ENCODE data around the gene LRRC66.

The LRRC66 gene

DNA sequence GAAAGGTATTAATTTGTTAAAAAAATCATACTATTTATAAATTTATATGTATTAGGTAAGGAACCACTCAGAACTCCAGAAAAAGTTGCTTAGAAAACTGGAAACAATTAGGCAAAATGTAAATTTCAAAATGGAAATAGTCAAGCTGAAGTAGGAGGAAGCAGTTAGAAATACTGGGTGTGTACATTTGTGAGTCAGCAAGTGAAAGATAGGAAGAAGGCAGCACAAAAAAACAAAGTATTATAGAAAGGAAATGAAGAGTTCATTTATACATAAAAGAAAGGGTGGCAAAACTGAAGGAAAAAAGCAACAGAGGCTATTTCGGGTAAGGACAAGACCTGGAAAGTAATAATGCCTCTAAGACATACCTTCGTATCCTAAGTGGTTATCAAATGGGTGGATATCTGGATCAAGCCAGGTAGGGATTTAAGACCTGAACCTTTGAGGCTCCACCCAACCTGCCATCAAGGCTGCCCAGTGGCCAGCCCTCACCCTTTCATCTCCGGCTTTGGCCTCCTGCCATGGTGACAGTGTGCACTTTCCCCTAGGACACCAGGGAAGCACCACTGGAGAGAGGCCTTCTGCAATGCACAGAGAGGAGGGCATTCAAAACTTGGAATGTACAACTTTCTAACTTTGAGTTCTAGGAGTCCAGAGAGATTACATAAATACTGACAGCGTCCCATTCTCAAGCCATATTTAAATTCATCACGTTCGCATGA, at the start of gene LRRC66:
LRRC66 (minus strand) TSS at position 428 of the 722 bp plus-strand sequence. CDS start 2,750 bp downstream, outside the sequence.
- DNase-seq (ENCODE audit: low spot score): no peak

- no peak for DNase-seq (ENCODE audit: low spot score)
These were observed 49.4 kb upstream of the LRRC66 start for GRCh38 chr4:52069571-52069970.

GRCh38 chr4:52059372-52059771, 39.2 kb upstream of the LRRC66 start:
- peak; percentile 73 for DNase-seq (ENCODE audit: low spot score)

DNA sequence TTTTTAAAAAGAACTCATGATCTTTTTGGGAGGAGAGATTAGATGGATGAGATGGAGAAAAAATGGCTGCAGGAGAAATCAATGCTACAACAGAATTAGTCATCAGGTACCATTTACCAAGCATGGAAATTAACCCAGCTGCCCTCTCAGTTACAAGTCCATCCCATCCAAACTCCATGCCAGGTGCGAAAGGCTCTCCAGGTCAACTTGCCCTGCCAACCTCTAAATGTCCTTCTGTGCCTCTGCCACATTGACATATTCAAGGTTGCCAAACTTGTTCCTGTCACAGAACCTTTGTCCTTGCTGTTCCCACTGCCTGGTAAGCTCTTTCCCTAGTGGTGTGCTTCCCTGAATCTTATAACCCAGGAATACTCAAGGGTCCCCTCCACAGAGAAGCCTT, 38.1 kb upstream of the LRRC66 start:
- no peak for DNase-seq (ENCODE audit: low spot score)

DNA sequence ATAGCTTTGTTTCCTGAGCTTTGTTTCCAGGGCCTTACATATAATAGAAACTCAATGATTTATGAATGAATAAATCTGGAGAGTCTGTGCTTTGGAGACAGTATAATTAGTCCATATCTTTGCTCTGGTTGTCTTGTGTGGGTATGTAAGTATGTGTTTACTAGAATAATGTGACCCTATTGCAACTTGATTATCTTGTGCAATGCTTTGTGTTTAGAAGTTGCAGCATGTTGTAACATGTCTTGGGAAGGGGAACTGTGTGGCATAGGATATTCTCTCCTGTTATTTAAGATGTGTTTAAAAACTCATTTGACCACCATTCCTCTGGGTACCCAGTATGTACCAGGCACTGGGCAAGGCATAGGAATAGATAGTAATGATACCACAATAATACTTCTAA, 37.0 kb upstream of the LRRC66 start:
- no peak for DNase-seq (ENCODE audit: low spot score)

- no peak for DNase-seq (ENCODE audit: low spot score)
These were observed 34.1 kb upstream of the LRRC66 start for GRCh38 chr4:52054254-52054653.

DNA sequence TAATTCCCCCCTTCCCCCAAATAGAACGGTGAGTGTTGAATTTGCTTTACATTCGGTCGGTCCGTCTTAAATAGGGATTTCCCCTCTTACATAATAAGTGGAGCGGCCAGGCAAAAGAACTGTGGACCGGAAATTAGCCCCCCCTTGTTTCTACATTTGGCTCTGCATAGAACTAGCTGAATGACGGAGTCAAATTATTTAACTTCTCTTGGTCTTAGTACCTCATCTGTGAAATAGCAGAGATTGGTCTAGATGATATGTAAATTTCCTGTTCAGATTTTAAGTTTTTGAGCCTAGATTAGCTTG, 32.3 kb upstream of the LRRC66 start:
- no peak for DNase-seq (ENCODE audit: low spot score)

- peak; percentile 88 for DNase-seq (ENCODE audit: low spot score)
These were observed 31.7 kb upstream of the LRRC66 start for GRCh38 chr4:52051615-52052474.

- no peak for DNase-seq (ENCODE audit: low spot score)
These were observed 31.1 kb upstream of the LRRC66 start, which contains the start of gene SPATA18 for GRCh38 chr4:52051213-52051614. TSS of gene SPATA18 (plus strand) at chr4:52051304. CDS start at chr4:52051705, 401 bp downstream.

DNA sequence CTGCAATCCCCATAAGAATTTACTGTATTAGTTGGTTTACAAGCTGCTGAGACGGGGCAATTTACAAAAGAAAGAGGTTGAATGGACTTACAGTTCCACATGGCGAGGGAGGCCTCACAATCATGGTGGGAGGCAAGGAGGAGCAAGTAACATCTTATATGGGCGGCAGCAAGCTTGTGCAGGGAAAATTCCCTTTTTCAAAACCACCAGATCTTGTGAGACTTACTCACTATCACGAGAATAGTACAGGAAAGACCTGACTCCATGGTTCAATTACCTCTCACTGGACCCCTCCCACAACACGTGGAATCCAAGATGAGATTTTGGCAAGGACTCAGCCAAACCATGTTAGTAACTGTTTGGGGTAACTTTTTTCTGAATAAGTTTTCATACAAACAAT, 29.1 kb upstream of the LRRC66 start:
- DNase-seq (ENCODE audit: low spot score): no peak

DNA sequence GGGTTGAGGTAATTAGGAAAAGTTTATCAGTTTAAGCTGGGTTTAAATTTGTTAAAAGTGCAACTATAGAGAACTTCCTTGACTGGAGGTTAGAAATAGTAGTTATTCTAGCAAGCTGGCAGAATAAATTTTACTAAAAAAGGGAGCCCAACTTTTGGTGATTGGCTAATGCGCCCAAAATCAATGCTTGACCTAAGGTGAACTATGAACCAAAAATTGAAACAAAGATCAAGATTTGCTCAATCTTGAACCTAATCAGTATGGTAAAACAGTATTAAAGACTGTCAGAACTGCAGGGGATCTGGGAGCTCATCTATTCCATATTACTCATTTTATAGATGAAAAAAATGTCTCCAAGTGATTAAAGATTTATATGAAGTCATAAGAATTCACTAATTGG, 24.9 kb upstream of the LRRC66 start:
- DNase-seq (ENCODE audit: low spot score): no peak

DNA sequence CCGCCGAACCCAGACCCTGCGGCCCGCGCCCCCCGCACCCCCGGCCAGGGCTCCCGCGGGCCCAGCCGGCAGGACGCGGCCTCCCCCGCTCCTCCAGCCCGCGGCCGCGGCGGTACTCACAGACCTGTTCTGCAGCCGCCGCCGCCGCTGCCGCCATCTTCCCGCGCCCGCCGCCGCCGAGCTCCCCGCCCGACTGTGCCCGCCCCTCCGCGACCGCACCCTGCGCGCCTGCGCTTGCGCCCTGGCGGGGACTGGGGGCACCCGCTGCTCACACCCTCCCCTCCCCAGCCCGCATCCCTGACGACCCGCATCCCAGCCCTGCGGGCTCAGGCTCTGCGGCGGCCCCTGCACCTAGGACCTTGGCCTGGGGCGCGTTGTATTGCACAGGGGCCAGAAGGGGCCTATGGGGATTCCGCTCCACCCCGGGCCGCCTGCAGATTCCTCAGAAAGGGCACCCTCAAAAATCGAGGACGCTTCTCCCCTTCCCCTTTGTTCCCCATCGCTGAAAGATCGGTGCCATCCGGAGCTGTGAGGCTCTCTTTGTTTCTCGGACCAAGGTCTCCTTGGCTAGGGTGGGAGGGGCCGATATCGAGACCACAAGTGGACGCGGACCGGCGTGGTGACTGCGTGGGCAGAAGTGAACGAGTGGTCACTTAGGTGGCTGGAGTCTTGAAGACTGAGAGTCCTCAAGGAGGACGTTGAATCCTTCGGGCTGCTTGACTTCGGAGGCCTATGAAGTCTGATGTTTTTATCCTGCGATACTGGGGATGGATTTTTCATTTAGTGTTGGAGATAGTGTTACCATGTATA, 18.1 kb upstream of the LRRC66 start, which contains the start of gene SGCB:
SGCB (minus strand) TSS at position 197 of the 810 bp plus-strand sequence; CDS start at position 157, 40 bp downstream.
- no peak for DNase-seq (ENCODE audit: low spot score)

DNA sequence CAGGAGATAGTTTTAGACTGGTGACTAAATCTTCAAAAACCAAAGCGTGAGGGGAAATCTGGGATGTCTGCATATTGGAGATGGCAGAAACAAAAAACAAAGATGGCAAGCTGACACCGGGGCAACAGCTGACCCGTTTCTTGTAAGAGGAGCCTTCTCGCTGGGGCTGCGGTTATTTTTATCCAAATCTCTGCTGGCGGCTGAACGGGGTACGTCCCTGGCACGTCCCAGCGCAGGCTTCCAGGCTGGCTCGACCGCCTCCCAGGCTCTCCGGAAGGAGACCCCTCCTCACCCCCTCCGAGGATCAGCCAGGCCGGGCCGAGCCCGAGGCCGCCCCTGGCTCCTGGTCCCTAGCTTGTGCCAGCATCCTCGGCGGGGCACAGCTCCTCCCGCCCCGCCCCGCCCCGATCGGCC, 17.5 kb upstream of the LRRC66 start:
- DNase-seq (ENCODE audit: low spot score): no peak

GRCh38 chr4:52036886-52037530, 16.8 kb upstream of the LRRC66 start:
- no peak for DNase-seq (ENCODE audit: low spot score)

DNA sequence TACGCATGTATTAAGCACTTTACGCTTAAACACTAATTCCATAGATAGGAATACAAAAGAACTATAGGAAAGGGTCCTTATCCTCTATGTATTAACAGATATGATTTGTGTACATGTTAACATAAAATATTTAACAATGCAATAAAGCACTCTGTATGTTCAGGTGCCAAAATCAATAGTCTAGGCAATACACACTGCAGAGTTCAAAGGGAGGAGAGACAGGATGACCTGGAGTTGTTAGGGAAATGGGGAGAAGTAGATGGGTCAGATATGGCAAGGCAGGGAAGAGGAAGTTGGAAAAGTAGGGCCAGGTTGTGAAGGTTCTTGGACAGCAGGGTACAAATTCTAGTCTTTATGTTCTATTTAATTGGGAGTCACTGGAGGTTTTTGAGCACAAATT, 15.0 kb upstream of the LRRC66 start:
- no peak for DNase-seq (ENCODE audit: low spot score)

- no peak for DNase-seq (ENCODE audit: low spot score)
These were observed 11.8 kb upstream of the LRRC66 start for GRCh38 chr4:52032005-52032404.

DNA sequence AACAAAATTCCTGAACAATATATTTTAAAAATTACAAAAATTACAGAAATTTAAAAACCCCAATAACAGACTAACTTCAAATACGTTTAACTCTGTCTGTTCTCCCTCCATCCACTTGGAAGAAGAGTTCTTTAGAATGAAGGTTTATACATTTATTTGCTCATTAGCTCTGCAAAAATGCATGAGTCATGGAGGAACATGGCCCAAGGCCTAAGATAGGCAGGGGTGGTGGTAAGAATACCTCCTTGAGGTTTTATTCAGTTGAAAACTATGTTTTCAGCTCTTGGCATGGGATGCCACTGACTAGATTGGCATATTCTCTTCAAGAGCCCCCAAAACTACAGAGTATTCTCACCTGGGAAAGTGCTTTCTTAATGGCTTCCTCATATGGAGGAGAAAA, 8.8 kb upstream of the LRRC66 start:
- DNase-seq (ENCODE audit: low spot score): no peak

- DNase-seq (ENCODE audit: low spot score): no peak
These were observed 2.3 kb downstream of the LRRC66 start for GRCh38 chr4:52017814-52018213.

- no peak for DNase-seq (ENCODE audit: low spot score)
These were observed 3.2 kb downstream of the LRRC66 start for GRCh38 chr4:52016981-52017380.

- DNase-seq (ENCODE audit: low spot score): no peak
These were observed 4.8 kb downstream of the LRRC66 start for GRCh38 chr4:52015366-52015765.

DNA sequence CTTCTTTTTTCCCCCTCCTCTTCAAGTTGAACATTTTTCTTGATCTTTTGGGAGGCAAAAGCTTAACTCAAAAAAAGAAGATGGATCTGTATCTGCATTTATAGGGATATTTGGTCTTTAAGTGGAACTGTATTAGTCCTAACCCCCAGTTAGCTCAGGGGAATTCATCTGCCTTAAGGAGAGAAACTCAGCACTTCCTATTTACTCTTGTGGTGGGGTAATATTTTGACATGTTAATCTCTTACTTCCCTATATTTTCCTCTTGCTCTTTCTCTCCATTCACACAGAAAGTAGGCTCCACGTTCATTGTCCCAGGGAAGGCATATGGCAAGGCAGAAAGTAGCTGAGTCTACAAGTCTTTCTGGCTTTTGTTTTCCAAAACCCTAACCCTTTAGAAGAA, 5.3 kb downstream of the LRRC66 start:
- DNase-seq (ENCODE audit: low spot score): no peak

GRCh38 chr4:52012651-52013050, 7.5 kb downstream of the LRRC66 start:
- DNase-seq (ENCODE audit: low spot score): no peak
